ENCODE results near the gene GRIK4.

- no peak for TF ChIP-seq POLR2A (IDR thresholded peaks at IDR 0.05)
- no peak for TF ChIP-seq CTCF (IDR thresholded peaks at IDR 0.05)
These were observed 2.0 kb upstream of the GRIK4 start for GRCh38 chr11:120509346-120510053.
